ENCODE measurements around the gene HLTF.
"Not testable (repeated sequence)": the region's sequence is repeated elsewhere in the genome, so short reads cannot be mapped to it uniquely, and the experiment has no call there.

The HLTF gene

DNA sequence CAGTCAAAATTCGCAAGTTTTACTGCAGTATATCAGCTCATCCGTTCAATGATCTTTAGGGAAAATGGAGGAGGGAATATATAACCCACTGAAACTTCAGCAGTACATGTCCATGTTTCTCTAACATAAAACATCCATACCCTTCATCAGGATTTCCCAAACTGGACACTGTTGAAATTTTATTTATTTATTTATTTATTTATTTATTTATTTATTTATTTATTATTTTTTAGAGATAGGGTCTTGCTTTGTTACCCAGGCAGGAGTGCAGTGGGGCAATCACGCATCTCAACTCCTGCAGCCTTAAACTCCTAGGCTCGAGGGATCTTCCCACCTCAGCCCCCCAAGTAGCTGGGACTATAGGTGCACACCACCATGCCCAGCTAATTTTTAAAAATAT lies 14.8 kb upstream of the HLTF start:
- H3K4me3 ChIP-seq (ENCODE audit: low read length), result no peak overlapping the region
- no peak for DNase-seq (ENCODE audit: low read depth)
- TF ChIP-seq, protein P1, sequence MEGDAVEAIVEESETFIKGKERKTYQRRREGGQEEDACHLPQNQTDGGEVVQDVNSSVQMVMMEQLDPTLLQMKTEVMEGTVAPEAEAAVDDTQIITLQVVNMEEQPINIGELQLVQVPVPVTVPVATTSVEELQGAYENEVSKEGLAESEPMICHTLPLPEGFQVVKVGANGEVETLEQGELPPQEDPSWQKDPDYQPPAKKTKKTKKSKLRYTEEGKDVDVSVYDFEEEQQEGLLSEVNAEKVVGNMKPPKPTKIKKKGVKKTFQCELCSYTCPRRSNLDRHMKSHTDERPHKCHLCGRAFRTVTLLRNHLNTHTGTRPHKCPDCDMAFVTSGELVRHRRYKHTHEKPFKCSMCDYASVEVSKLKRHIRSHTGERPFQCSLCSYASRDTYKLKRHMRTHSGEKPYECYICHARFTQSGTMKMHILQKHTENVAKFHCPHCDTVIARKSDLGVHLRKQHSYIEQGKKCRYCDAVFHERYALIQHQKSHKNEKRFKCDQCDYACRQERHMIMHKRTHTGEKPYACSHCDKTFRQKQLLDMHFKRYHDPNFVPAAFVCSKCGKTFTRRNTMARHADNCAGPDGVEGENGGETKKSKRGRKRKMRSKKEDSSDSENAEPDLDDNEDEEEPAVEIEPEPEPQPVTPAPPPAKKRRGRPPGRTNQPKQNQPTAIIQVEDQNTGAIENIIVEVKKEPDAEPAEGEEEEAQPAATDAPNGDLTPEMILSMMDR (IDR thresholded peaks at IDR 0.05; ENCODE audit: insufficient read depth, low read depth, low read length, missing control alignments), result no peak

DNA sequence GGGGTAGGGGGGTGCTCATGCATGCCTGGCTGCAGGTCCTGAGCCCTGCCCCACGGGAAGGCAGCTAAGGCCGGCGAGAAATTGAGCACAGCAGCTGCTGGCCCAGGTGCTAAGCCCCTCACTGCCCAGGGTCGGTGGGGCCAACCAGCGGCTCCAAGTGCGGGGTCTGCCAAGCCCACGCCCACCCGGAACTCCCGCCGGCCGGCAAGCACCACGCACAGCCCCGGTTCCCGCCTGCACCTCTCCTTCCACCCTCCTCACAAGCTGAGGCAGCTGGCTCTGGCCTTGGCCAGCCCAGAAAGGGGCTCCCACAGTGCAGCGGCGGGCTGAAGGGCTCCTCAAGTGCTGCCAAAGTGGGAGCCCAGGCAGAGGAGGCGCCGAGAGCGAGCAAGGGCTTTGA lies 11.7 kb upstream of the HLTF start:
- not testable (repeated sequence) for H3K4me3 ChIP-seq (ENCODE audit: low read length); DNase-seq (ENCODE audit: low read depth)

DNA sequence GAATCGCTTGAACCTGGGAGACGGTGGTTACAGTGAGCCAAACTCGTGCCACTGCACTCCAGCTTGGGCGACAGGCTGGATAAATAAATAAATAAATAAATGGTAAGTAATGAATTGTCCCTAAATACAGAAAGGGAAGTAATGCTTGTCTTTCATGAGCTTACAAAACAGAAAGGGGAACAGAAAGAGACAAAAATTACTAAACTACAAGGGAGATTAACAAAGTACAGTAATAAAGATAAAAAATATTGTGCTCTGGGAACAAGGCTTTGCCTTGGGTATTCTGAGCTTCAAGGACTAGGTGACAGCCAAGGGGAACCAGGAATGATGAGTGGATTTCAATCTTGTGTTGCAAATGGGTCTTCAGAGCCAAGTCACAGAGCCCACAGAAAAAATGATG lies 9.2 kb upstream of the HLTF start:
- DNase-seq (ENCODE audit: low read depth), result no peak
- TF ChIP-seq, protein P1 (IDR thresholded peaks at IDR 0.05; ENCODE audit: insufficient read depth, low read depth, low read length, missing control alignments), result no peak
- H3K4me3 ChIP-seq (ENCODE audit: low read length), result no peak overlapping the region

DNA sequence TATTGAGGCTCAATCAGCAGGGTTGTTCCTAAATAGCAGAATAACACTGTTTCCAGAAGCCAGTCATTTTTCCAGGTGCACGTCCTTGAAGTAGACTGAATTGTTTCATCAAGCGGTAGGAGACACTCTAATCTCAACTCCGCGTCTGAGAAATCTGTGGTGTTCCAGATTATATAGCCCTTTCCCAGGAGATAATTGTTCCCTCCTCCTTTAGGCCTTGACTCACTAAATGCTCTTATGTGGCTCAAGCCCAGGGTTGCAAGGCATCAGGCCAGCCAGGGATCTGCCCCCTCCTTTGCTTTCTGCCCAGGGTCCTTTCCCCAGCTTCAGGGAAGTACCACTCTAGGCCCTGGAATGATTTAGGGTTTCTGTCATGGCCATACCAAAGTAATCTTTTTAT lies 5.7 kb upstream of the HLTF start:
- DNase-seq (ENCODE audit: low read depth), result no peak
- TF ChIP-seq, protein P1 (IDR thresholded peaks at IDR 0.05; ENCODE audit: insufficient read depth, low read depth, low read length, missing control alignments), result no peak
- H3K4me3 ChIP-seq (ENCODE audit: low read length), result no peak overlapping the region

DNA sequence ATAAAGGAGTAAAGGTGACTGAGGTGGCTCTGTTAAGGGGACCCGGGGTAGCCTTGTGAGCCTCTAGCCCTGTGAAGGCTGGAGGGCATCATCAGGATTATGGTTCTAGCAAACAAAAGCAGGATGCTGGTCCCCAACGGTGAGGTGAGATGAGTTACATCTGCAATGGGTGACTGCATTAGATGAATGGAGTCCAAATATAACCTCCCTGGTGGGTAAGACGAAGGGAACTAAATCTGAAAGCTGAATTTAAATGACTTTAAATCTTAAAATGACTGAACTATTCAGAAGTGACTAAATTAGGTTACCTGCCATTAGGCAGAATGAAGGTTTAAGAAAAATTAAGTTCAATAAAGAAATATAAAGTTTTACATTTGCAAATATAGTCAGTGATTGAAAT lies 4.6 kb upstream of the HLTF start:
- no peak for DNase-seq (ENCODE audit: low read depth)
- H3K4me3 ChIP-seq (ENCODE audit: low read length), result no peak overlapping the region
- TF ChIP-seq, protein P1 (IDR thresholded peaks at IDR 0.05; ENCODE audit: insufficient read depth, low read depth, low read length, missing control alignments), result no peak

DNA sequence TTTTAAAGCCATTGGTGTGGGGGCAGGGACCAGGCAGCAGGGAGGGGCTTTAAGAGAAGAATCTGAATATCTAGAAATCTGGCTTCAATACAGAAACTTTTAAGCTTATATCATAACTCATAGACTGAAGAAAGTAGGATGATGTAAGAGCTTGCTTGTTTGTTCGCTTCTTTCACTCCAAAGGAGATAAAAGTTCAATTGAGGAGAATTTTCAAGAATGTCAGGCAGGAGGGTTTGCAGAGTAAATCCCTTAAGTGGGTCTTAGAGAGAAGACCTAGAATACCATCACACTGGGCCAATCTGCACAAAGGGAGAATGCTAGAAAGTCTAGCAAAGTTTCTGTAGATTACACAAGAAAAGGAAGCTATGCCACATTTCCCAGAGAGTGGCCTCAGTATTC lies 4.1 kb upstream of the HLTF start:
- TF ChIP-seq, protein P1 (IDR thresholded peaks at IDR 0.05; ENCODE audit: insufficient read depth, low read depth, low read length, missing control alignments), result no peak
- DNase-seq (ENCODE audit: low read depth), result no peak
- no peak overlapping the region for H3K4me3 ChIP-seq (ENCODE audit: low read length)

DNA sequence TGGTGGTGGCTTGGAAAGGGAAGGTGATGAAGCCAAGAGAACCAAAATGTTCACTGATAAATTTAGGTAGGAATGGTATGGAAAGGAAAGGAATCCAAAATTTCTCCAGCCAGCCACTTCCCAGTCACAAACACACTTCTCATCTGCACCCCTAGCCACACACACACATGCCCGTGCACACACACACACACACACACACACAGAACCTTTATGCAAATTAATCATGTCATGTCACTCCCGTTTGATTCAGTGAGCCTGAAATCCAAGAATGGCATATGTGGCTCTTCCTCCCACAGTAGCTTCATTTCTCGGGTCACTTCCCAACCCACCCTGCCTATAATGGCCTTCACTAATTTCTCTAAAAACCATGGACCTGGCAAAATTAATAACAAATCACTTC lies 3.1 kb upstream of the HLTF start:
- TF ChIP-seq, protein P1 (IDR thresholded peaks at IDR 0.05; ENCODE audit: insufficient read depth, low read depth, low read length, missing control alignments), result no peak
- DNase-seq (ENCODE audit: low read depth), result no peak
- H3K4me3 ChIP-seq (ENCODE audit: low read length), result no peak overlapping the region

DNA sequence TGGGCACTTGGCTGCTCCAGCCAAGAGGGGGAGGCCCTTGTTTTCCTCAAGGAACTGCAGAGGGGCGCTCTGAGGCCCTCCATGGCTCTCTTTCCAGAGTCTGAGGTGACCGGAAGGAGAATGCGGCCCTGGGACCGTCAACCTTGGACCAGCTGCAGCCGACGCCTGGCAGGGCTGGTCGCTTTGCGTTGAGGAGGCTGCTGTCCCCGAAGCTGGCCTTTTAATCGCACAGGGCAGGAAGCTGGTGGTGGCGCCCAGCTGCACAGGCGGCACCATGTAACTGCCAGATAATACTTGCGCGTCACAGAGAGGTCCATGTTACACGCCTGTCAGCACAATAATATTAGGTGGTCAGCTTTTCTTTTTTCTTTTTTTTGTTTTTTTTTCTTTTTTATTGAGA lies 875 bp upstream of the HLTF start:
- H3K4me3 ChIP-seq (ENCODE audit: low read length), result no peak overlapping the region
- no peak for DNase-seq (ENCODE audit: low read depth)

More for the DNA sequence above, 875 bp upstream of the HLTF start:
- TF ChIP-seq, protein P1 (IDR thresholded peaks at IDR 0.05; ENCODE audit: insufficient read depth, low read depth, low read length, missing control alignments), result no peak
